NCI-H187 treated with DMSO at 0.1 percent for 48 hours (cell line): Measurements from ENCODE around the gene PTGR3.

Source experiments
- DNase-seq: peaks from one replicate; lab custom pipeline; 2025; lab: John Stamatoyannopoulos, UW

Gene PTGR3

DNA sequence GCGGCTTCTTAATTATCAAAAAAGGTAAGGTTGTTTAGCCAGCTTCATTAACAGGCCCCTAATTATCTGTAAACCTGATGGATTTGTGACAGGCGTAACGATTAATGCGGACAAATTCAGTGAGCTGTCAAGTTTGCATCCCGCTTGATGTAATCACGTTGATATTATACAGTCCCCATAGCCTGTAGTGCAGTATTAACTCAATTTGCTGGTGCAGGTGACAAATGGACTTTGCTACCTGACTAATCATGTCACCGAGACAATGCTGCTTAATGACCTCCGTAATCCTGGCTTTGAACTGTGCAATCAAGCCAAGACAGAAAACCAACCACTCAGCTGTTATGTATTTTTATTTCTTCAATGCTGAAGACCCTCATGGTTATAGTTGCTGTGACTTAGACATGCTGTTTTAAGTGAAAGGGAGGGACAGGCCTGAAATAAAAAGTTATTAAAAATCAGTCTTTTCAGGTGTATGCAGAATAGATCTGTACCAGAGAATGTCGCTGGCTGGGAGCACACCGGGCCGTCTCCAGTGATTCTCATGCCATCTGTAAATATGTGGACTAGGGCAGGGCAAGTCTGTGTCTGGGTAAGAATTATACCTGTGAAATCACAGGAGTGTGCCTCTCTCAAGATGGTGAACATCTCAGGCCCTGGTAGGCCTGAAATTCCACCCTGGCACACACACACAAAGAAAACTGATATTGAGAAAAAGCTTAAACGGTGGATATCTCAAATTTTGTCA, 6.0 kb upstream of the PTGR3 start:
- DNase-seq: no peak

GRCh38 chr18:75214332-75214690, 5.4 kb upstream of the PTGR3 start:
- DNase-seq: no peak

DNA sequence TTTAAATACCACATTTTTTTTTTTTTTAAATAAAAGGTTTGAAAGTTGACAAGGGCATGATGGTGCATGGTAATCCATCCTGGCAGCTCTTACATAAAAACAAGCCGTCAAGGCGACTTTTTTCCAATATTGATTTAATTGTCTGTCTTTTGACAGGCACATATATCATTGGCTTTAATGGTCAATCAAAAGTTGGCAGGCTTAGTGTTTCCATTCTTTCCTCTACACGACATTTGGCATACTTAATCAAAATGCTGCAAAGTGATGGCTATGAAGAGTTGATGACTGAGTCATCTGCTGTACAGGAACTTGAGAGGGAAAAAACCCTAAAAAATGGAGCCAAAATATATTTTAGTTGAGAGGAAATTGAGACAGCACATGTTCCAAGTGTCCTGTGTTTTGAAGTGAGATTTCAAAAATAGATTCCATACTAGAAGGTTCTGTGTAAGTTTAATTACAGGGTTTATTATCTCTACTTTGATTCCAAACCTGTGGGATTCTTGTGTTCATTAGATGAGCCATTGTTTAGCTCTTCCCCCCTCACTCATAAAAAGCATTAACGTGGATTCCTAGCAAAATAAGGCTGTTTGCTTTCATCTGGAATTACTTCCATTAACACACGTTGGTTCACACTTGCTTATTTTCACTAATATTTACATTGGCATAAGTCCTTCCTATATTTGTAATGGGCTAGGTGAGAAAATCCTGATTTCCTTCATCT, 4.8 kb upstream of the PTGR3 start:
- no peak for DNase-seq

DNA sequence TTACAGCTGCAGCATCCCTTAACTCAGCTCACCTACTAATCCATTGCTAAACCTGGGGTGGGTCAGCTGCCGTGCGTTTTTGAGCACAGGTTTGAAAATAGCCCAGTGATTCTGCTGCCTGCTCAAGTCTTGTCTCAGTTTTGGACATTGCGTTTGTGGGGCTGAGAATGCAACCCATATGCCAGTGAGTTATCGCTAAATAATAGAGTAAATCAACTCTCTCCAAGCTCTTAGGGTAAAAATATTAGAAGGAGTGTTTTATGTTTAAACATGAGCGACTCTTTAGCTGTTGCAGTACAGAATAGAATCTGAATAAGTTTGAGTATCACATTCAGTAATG, 3.8 kb upstream of the PTGR3 start:
- no peak for DNase-seq

DNA sequence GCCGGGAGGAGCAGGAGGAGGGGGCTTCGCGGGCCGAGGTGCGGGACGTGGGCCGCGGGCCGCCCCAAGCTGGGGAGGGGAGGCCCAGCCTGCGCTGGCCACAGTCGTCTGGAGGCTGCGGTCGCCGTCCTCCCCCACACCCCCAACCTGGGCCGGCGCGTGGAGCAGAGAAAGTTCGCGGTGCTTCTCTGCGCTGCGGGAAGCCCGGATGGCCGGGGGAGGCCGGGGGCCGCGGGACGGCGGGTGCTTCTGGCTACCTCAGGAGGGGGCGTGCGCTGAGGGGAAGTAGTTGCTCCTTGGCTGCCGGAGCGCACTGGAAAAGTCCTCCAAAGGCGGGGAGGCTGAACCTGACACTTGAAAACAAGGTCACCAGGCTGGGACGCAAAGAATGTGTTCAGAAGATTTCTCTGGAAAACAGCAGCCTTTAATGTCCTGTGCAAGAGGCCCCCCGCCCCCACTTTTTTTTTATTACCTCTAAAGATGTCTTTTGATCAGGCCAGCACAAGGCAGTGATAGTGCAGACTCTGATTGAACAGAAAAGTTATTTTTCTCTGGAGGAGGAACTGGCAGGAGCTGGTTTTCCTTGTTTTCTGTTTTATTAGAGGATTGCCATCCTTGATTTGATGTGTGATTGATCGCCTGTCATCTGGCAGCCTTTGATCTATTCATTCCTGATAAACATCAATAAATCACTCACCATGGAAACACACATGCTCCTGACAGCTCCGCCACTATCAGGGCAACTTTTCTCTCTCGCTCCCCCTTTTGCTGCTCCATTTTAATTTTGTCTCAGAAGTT, 3.2 kb upstream of the PTGR3 start:
- DNase-seq: no peak

GRCh38 chr18:75211626-75211952, 2.6 kb upstream of the PTGR3 start:
- no peak for DNase-seq

DNA sequence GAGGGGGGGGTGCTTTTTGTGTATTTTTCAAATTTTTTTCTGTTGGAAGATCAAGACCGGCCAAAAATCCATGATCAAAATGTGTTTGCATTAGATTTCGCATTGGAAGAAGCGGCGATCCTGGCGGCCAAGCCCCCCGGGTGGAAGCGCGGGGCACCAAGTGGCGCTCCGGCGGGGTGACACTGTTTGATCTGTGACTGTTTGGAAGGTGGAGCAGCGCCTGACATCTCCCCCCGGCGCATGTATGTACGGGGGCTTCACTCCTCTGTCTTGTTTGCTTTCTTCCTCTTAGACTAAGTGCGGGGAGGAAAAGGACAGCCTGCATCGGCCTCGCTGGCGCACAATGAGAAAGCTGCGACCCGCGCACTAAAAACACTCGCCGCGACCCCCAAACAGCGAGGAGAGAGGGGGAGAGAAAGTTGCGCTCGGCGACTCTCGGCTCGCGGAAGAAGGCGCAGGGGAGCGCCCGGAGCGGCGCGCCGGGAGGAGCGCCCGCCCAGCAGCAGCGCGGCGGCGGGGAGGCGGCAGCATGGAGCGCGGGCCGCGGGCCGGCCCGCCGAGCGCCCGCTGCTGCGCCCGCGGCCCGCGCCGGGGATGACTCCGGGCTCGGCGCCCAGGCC, 2.2 kb upstream of the PTGR3 start:
- DNase-seq: no peak

- DNase-seq: peak; percentile 79
Observed at GRCh38 chr18:75210274-75211001, 1.5 kb upstream of the PTGR3 start, which contains the start of gene TSHZ1. TSHZ1 (plus strand) TSS chr18:75210797; CDS start chr18:75211877, 1,080 bp downstream.

GRCh38 chr18:75209951-75210258, 966 bp upstream of the PTGR3 start:
- DNase-seq: no peak

DNA sequence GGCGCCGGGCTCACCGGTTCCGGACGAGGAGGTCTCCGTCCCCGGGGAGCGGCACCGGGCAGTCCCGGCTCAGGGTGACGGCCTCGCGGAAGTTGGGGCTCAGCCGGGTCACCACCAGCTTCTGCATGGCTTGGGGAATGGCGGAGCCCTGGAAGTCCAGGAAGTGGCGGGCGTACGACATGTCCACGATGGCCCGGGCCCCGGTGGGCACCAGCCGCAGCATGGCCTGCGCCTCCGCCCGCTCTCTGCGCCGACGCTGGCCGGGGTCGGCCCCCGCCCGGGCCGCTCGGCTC, 157 bp downstream of the PTGR3 start:
- DNase-seq: no peak

DNA sequence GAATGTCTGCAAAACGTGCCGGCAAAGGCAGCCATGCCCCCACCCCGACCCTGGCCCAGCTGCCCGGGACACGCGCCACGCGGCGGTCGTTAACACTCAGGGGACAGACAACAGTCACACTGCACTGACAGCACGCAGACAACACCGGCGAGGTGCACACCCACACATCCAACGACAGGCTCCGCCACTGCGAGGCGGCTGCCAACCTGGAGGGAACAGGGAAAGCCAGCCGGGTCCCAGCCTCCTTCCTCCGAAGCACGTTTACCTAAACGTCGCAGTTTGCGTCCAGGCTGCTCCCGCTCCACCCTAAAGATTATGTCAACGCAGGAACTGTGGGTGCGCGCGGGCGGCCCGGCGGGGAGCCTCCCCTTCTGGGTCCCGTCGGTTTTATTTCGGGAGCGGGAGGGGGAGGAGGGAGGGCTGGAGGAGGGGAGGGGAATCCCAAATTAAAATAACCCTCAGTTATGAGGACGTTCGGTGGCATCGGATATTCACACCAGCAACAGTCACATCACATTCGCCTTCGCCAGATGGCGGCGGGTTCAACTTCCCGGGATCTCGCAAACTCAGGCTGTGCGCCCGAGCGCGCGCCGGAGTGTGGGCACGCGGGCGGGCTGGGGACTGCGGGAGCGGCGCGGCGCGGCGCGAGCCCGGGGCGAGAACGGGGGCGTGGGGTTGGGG, 644 bp downstream of the PTGR3 start:
- DNase-seq: no peak

DNA sequence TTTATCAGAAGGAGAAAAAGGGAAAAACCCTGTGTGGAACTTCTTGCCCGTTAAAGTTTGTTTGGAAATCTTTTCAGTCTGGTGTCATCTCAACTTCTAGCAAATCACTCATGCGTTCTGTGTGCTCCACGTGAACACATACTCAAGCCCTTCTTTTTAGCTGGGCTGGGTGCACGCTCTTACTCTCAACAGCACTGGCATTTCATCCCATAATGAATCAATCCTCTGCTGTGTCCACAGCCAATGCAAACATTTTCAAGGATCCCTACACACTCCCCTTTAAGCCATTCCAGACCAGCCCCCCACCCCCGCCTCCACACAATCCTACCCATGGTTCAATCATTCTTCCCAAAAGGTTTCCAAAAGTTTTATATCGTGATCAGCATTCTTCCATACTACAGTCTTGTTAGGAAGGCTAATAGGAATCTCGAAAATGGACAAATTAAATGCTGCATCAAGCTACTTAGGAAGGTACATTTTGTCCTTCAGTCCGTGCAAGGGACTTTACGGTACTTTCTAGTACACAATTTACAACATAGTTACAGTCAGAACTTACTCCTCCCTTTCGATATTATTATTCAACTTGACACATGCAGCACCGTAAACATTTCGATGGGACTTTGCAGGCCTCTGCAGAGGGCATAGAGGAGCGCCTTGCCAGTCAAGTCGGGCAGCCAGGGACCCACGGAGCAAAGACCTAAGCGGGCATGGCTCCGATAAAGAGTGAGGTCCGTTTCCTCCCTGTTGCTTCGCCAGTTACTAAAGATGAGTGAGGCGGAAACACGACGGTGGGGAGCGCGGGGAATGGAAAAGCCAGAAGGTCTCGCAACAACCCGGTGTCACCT, 1.4 kb downstream of the PTGR3 start:
- no peak for DNase-seq

DNA sequence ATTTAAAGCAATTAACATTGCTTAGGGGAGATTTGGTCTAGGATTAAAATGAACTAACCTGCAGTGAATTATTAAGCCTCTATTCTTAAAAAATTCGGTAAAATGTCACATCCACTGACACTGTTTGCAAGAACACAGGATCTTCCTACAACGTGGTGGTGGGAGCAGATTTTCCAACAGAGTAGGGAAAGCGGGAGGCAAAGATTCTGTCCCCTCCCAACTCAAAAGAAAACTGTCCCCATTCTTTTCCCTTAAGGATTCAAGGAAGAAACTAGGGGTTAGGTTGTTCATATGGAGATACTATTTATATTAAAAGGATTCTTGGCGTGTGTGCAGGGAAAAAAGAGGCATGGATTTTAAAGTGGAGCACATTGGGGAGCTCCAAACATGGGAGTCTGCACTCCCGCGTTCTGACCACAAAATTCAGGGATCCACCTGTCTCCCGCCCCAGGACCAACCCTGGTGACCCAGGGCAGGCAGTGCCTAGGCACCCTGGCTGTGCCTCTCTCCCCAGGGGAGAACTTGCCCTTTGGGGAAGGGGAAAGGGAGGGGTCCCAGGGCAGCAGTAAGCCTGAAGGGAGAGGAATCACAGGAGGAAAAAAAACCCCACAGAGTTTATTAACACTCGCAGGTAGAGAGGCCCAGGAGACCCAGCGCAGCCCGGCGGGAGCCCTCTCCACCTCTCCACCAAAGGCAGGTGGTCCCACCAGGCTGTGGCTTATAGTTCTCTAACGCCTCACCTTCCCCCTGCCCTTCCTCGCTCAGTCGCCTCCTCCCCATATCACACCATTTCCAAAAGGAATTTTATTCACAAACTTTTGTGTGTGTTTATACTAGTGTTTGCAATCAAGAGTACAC, 2.3 kb downstream of the PTGR3 start:
- no peak for DNase-seq

DNA sequence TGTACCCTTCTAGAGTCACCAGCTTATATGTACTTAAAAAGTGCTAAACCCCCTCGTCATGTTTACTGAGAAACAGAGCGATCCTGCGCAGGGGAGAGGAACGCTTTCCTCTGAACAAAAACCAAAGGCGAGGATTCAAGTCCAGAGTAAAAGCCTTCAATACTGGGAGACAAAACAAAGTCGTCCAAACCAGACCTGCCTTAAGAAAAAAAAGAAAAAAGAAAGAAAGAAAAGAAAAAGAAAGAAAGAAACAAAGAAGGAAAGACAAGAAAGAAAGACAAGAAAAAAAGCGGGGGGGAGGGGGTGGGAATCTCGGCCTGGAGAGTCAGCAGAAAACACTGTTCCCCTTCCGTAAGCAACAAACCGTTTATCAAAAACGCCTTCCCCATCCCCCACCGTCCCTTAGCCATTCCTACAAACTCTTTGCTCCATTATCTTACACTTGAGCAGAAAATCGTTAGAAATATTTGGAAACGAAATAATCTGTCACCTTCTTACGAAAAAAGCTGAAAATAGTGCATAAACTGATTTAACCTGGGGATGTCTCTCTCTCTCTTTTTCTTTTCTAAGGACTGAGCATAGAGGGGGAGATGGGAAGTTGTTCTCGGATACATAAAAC, 3.3 kb downstream of the PTGR3 start:
- DNase-seq: no peak

GRCh38 chr18:75204732-75205513, 4.0 kb downstream of the PTGR3 start:
- no peak for DNase-seq

DNA sequence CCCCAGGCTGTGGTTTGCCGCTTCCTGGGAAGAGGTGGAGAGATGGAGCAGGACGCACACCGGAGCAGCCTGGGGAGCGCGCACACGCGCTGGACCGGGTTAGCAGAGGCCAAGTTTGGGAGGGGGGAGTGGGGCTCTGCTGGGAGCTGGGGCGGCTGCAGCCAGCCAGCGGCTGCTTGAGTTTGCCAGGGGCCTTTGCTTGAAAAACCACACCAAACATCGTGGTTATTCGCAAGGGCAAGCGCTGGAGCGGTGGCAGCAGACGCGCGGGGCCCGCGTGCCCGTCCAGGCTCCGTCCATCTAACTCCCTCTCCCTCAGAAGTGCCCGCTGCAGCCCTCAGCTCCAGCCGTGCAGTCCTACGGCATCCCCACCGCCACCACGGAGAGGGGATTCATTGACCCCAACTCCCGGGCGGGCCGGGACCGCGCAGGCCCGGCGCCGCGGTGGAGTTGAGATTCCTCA, 4.6 kb downstream of the PTGR3 start:
- no peak for DNase-seq

DNA sequence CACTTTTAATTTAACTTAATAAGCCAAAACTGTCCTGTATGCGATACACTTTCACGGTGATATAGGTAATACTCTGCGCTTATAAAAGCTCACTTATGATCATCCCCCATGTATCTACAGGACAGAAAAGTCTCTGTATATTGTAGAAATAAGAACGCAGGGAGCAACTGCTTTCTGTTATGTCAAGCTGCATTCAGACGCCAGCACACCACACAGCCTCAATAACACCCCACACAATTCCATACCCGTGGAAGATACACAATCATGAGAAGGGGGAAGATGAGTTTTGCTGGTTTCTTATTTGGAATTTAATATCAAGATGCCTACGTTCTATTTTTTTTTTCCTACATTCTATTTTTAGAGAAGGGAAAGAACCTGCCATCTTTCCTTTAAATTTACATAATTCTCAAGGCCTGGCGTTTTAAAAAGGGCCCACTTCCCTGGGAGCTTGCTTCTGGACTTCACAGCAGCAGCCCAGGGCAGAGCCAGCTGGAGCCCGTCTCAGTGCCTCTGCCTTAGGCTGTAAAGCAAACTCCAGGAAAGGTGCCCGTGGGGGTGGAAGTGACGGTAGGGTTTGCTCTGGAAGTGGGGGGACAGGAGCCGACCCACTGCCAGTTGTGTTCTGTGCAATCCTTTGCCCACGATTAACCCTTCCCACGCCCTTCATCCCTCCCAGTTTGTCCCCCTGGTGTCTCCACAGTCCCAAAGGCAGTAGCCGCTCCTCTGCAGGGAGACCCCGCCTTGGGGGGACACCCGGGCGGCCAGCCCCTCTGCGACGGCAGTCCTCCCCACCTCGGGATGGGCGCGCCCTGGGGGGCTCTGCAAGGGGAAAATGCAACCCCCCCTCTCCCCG, 5.3 kb downstream of the PTGR3 start:
- no peak for DNase-seq
